DND-41 (cell line): ENCODE measurements around the gene VPS51.
A peak's percentile ranks its signal among the peaks of the same experiment; 100 is the strongest.
"Not testable (repeated sequence)": the region's sequence is repeated elsewhere in the genome, so short reads cannot be mapped to it uniquely, and the experiment has no call there.

Experiments used
- ATAC-seq: fragments of 200-7000 bp; cut with Tn5 transposase; 3 replicates; pipeline ENCODE4 v1.9.1; 2021; ENCODE audit warnings: low read depth; ENCODE audit not compliant: insufficient read depth
- DNase-seq: peaks from one replicate; pipeline ENCODE4 v3.0.0-alpha.2; 2020
- H2AFZ ChIP-seq: 2 replicates; pipeline ENCODE4 v1.6.0; 2012; ENCODE audit warnings: low read depth, low read length
- H3K27ac ChIP-seq: 2 replicates; pipeline ENCODE4 v1.5.1; 2012; ENCODE audit warnings: low read length, inconsistent platforms
- H3K27me3 ChIP-seq: fragments of 200-600 bp; sonication (generic); 2 replicates; pipeline ENCODE4 v1.6.0; 2012; ENCODE audit warnings: low read length, mild to moderate bottlenecking, inconsistent platforms; ENCODE audit not compliant: insufficient read depth, poor library complexity
- H3K36me3 ChIP-seq: 2 replicates; pipeline ENCODE4 v1.5.1; 2012; ENCODE audit warnings: low read length, inconsistent platforms; ENCODE audit not compliant: insufficient read depth
- H3K4me1 ChIP-seq: 2 replicates; pipeline ENCODE4 v1.5.1; 2012; ENCODE audit warnings: mild to moderate bottlenecking, low read length; ENCODE audit not compliant: insufficient read depth
- H3K4me2 ChIP-seq: 2 replicates; pipeline ENCODE4 v1.6.0; 2012; ENCODE audit warnings: mild to moderate bottlenecking, moderate library complexity, low read length, inconsistent platforms; ENCODE audit not compliant: insufficient read depth
- H3K4me3 ChIP-seq, 2 experiments: fragments of 200-600 bp in 1 of 2; shearing (Covaris generic) in 1 of 2; 2 replicates each; pipeline ENCODE4 v1.5.1; 2012 to 2016; ENCODE audit warnings: inconsistent platforms in 2 of 2, low read length in 2 of 2, mild to moderate bottlenecking in 2 of 2, low read depth in 1 of 2, moderate library complexity in 1 of 2
- H3K79me2 ChIP-seq: 2 replicates; pipeline ENCODE4 v1.6.0; 2012; ENCODE audit warnings: low read length, inconsistent platforms; ENCODE audit not compliant: insufficient read depth
- H3K9ac ChIP-seq: 2 replicates; pipeline ENCODE4 v1.6.0; 2012; ENCODE audit warnings: low read depth, mild to moderate bottlenecking, inconsistent platforms, low read length, moderate library complexity
- H3K9me3 ChIP-seq: 2 replicates; pipeline ENCODE4 v1.5.1; 2012; ENCODE audit warnings: low read length, moderate library complexity, mild to moderate bottlenecking, inconsistent platforms; ENCODE audit not compliant: insufficient read depth, severe bottlenecking
- H4K20me1 ChIP-seq: 2 replicates; pipeline ENCODE4 v1.6.0; 2012; ENCODE audit warnings: low read length; ENCODE audit not compliant: insufficient read depth
- EZH2 ChIP-seq: IDR thresholded peaks from 3 replicates; pipeline ENCODE4 v1.6.1; 2012; ENCODE audit warnings: borderline replicate concordance, low read depth, mild to moderate bottlenecking, moderate library complexity, low read length, inconsistent platforms; ENCODE audit not compliant: severe bottlenecking
- TF ChIP-seq, protein P1 (sequence below): IDR thresholded peaks from 2 replicates; pipeline ENCODE4 v1.5.1; 2012; ENCODE audit warnings: borderline replicate concordance, low read length, moderate library complexity, mild to moderate bottlenecking; ENCODE audit not compliant: poor library complexity, severe bottlenecking; ENCODE audit errors: extremely low read depth

VPS51 gene

DNA sequence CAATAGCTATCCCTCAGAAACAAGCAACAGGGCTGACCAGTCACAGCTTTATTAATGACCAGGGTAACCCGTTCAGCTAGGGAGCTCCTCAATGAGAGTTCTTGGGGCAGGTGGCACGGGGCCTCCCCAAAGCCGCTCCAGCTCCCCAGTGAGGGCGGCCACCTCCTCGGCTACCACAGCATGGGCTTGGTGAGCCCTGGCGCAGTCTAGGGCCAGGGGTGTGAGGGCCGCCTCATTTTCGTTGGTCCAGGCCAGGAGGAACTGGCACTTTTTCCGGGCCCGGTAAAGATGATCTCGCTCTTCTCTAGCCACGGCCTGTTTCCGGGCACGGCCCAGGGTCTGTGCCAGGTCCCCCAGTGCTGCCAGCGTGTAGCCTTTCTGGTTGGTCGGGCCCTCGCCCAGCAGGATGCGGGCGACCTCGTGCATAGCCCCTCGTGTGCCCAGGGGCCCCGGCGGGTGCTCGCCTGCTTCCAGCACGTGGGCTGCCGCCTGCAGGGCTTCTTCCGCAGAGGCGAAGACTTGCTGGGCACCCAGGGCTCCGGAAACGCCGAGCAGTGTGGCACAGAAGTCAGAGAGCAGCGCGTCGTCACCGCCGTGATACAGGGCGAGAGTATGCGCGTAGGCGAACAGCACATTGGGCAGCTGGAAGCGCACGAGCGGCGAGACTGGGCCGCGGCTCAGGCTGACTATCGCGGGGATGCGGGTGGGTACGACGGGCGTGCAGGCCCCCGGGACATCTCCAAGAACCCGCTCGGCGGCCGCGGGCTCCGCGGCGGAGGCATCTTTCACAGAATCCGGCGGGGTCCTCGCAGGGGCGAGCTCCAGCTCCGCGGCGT is 20.6 kb downstream of the VPS51 start:
- Histone ChIP-seq H3K79me2 (peaks cover 66% of the 10 kb centered on the region), H3K27ac (peak overlapping the region; percentile 91), H3K36me3 (peaks cover 54% of the 10 kb centered on the region), H2AFZ (peak overlapping the region; percentile 80; the same call in 1 of the 2 replicates), H3K9me3 (no peaks in the 10 kb centered on the region), H3K4me3 (peak overlapping the region; percentile 91 to 99), H4K20me1 (peaks cover 24% of the 10 kb centered on the region; the same call in 1 of the 2 replicates), H3K9ac (peak overlapping the region; percentile 91), H3K27me3 (no peaks in the 10 kb centered on the region), H3K4me2 (peak overlapping the region; percentile 98), H3K4me1 (peaks cover 76% of the 10 kb centered on the region)
- TF ChIP-seq, protein P1, sequence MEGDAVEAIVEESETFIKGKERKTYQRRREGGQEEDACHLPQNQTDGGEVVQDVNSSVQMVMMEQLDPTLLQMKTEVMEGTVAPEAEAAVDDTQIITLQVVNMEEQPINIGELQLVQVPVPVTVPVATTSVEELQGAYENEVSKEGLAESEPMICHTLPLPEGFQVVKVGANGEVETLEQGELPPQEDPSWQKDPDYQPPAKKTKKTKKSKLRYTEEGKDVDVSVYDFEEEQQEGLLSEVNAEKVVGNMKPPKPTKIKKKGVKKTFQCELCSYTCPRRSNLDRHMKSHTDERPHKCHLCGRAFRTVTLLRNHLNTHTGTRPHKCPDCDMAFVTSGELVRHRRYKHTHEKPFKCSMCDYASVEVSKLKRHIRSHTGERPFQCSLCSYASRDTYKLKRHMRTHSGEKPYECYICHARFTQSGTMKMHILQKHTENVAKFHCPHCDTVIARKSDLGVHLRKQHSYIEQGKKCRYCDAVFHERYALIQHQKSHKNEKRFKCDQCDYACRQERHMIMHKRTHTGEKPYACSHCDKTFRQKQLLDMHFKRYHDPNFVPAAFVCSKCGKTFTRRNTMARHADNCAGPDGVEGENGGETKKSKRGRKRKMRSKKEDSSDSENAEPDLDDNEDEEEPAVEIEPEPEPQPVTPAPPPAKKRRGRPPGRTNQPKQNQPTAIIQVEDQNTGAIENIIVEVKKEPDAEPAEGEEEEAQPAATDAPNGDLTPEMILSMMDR: no peak
- TF ChIP-seq EZH2: no peak
- ATAC-seq: peak; percentile 8
- DNase-seq: peak; percentile 62

DNA sequence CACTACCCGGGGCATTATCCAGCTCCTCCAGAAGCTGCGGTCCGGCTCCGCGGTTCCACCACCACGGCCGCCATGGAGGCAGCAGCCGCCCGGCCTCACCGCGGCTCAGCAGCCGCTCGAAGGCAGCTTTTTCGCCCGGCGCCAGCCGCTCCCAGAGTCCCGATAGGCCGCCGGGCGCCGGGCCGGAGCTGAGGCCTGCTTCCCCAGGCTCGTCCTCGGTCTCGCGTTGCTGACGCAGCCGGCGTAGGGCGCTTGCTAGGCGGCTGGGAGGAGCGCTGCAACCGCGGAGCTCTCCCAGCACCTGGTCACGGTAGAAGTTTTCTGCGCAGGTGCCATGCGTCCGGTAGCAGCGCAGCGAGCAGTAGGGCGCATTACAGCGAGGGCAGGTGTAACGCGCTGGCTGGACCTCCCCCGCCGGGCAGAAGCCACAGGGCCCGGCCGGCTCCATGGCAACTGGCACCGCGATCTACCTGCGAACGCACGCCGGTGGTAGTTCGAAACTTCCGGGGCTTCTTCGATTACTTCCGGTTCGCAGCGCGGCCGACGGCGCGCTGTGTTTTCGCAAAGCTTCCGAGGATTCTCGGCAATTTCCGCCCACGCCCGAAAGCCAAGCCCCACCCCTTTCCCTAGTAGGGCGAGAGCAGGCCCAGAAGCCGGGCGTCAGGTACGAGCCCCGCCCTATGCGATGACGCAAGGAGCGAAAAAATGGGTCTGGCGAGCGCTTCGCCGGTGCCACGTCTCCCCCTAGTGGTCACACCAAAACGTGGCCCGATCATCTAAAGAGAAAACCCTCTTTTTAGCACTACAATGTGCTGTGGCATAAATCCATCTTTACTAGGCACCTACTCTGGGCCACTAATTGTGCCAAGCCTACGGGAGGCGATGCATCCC is 21.4 kb downstream of the VPS51 start, which contains the start of gene ZNHIT2:
Gene ZNHIT2 (minus strand): TSS at position 496 of the 891 bp plus-strand sequence. CDS start 48 bp downstream, at position 448.
- Histone ChIP-seq H3K79me2 (peaks cover 66% of the 10 kb centered on the region), H2AFZ (peak within 1 kb of the TSS; percentile 80), H3K9me3 (no peaks in the 10 kb centered on the region), H3K27me3 (no peaks in the 10 kb centered on the region), H4K20me1 (peaks cover 24% of the 10 kb centered on the region; the same call in 1 of the 2 replicates), H3K36me3 (peaks cover 55% of the 10 kb centered on the region), H3K9ac (peak within 1 kb of the TSS; percentile 91), H3K27ac (peak within 1 kb of the TSS; percentile 91), H3K4me3 (peak within 1 kb of the TSS; percentile 91 to 99), H3K4me2 (peak within 1 kb of the TSS; percentile 98), H3K4me1 (peaks cover 69% of the 10 kb centered on the region)
- ATAC-seq: peak; percentile 70
- peak; percentile 100 for DNase-seq
- TF ChIP-seq EZH2: no peak
- TF ChIP-seq, protein P1: peak; percentile 93

DNA sequence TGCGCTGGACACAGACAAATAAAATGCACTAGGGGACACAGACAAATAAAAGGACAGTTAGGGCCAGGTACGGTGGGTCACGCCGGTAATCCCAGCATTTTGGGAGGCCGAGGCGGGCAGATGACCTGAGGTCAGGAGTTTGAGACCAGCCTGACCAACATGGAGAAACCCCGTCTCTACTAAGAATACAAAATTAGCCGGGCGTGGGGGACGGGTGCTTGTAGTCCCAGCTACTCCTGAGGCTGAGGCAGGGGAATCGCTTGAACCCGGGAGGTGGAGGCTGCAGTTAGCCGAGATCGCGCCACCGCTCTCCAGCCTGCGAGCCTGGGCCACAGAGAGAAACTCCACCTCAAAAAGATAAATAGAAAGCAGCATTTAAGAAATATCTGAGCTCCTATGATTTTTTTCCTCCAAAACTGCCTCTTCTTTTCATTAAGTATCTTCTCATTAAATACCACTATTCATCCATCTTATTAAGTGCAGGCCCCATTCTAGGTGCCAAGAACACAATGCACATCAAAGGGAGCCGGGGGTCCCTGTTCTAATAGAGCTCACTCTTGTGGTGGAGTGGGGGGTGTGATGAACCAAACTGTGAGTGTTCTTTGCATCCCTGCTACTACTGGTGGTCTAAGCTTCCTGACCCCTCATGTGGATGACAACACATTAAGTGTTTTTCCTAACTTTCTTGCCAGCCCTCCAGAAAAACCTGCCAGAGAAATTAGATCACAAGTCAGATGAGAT is 22.3 kb downstream of the VPS51 start:
- Histone ChIP-seq H2AFZ (no peak overlapping the region), H3K9ac (peak overlapping the region; percentile 27), H3K27me3 (no peaks in the 10 kb centered on the region), H3K4me3 (peak overlapping the region in 1 of 2 experiments; percentile 11; a peak in 1 of 4 replicates), H3K27ac (no peak overlapping the region), H3K9me3 (no peaks in the 10 kb centered on the region), H3K4me1 (peaks cover 67% of the 10 kb centered on the region), H3K4me2 (peak overlapping the region; percentile 43; the same call in 1 of the 2 replicates), H4K20me1 (peaks cover 24% of the 10 kb centered on the region; the same call in 1 of the 2 replicates), H3K36me3 (peaks cover 55% of the 10 kb centered on the region), H3K79me2 (peaks cover 67% of the 10 kb centered on the region)
- ATAC-seq (no peak), DNase-seq (no peak)
- no peak for TF ChIP-seq EZH2
- TF ChIP-seq, protein P1: no peak

DNA sequence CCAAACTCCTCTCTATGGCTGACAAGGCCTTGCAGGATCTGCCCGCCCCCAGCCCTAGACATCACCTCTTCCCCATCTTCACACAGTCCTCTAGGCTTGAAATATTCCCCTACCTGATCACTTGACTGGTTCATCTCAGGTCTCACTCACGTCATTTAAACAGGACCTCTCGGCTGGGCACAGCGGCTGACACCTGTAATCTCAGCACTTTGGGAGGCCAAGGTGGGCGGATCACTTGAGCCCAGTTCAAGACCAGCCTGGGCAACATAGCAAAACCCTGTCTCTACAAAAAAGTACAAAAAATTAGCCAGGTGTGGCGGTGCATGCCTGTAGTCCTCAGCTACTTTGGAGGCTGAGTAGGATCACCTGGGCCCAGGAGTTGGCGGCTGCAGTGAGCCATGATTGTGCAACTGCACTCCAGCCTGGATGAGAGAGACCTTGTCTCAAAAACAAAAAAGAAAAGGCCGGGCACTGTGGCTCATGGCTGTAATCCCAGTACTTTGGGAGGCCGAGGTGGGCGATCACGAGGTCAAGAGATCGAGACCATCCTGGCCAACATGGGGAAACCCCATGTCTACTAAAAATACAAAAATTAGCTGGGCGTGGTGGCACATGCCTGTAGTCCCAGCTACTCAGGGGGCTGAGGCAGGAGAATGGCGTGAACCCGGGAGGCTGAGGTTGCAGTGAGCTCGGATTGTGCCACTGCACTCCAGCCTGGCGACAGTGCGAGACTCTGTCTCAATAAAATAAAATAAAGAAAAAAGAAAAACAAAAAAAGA is 23.1 kb downstream of the VPS51 start:
- not testable (repeated sequence) for H3K9ac ChIP-seq, H3K27me3 ChIP-seq, H3K9me3 ChIP-seq, H3K4me2 ChIP-seq, H2AFZ ChIP-seq, H3K4me3 ChIP-seq, ATAC-seq, H3K27ac ChIP-seq, DNase-seq
- peaks cover 56% of the 10 kb centered on the region for H3K36me3 ChIP-seq
- H3K79me2 ChIP-seq: peaks cover 65% of the 10 kb centered on the region
- peaks cover 67% of the 10 kb centered on the region for H3K4me1 ChIP-seq
- H4K20me1 ChIP-seq: peaks cover 24% of the 10 kb centered on the region; the same call in 1 of the 2 replicates
